WTC11 (cell line): ENCODE data around the gene ZSCAN29. TPM values are rescaled to one million over a fixed set of nuclear protein-coding genes. Genes with fewer than 3 reads are reported as not detected.

Experiments used
- ATAC-seq: fragments of 200-7000 bp; cut with Tn5 transposase; 2 replicates; pipeline ENCODE4 v1.10.0; 2021; ENCODE audit warnings: mild to moderate bottlenecking, moderate library complexity
- Bru-seq: library from RNA; stranded (reverse); fragments of 400-500 nt; gene quantifications from one replicate; lab custom pipeline; 2021; lab: Mats Ljungman, UMichigan
- CTCF ChIA-PET: fragments of 300-600 bp; sonication (Branson Sonifier 250); formaldehyde crosslinking; loops from one replicate; lab custom pipeline; 2021; ENCODE audit warnings: antibody characterized with exemption; lab: Charles Lee
- POLR2A ChIA-PET: fragments of 350-600 bp; sonication (Branson Sonifier 250); formaldehyde crosslinking; loops from one replicate; lab custom pipeline; 2021; ENCODE audit warnings: antibody characterized with exemption; lab: Charles Lee
- DNase-seq: peaks from one replicate; pipeline ENCODE4 v3.0.0; 2021; ENCODE audit warnings: low spot score
- H3K27ac Mint-ChIP-seq: 2 replicates; pipeline ENCODE4 v1.8.0; 2021; ENCODE audit warnings: mixed read lengths
- H3K27me3 Mint-ChIP-seq: 2 replicates; pipeline ENCODE4 v1.8.0; 2021; ENCODE audit warnings: low read depth, mild to moderate bottlenecking, moderate library complexity, mixed read lengths
- H3K36me3 Mint-ChIP-seq: 2 replicates; pipeline ENCODE4 v1.8.0; 2021; ENCODE audit warnings: mixed read lengths
- H3K4me1 Mint-ChIP-seq: 2 replicates; pipeline ENCODE4 v1.8.0; 2022; ENCODE audit warnings: mixed read lengths
- H3K4me3 Mint-ChIP-seq: 2 replicates; pipeline ENCODE4 v1.8.0; 2021; ENCODE audit warnings: mild to moderate bottlenecking, moderate library complexity, mixed read lengths
- H3K9me3 Mint-ChIP-seq: 2 replicates; pipeline ENCODE4 v1.8.0; 2021; ENCODE audit warnings: mixed read lengths
- CREM ChIP-seq: sonication (generic); formaldehyde crosslinking; IDR thresholded peaks from 2 replicates; pipeline ENCODE4 v1.8.1; 2022; ENCODE audit warnings: mild to moderate bottlenecking, missing genetic modification reagents, moderate library complexity
- ELF4 ChIP-seq: sonication (generic); formaldehyde crosslinking; IDR thresholded peaks from 2 replicates; pipeline ENCODE4 v1.8.1; 2022; ENCODE audit warnings: low read depth, mild to moderate bottlenecking, moderate library complexity, missing genetic modification reagents
- ESRRA ChIP-seq: sonication (generic); formaldehyde crosslinking; IDR thresholded peaks from 2 replicates; pipeline ENCODE4 v1.8.1; 2022; ENCODE audit warnings: mild to moderate bottlenecking, missing genetic modification reagents, borderline replicate concordance
- FOXK1 ChIP-seq: sonication (generic); formaldehyde crosslinking; IDR thresholded peaks from 2 replicates; pipeline ENCODE4 v1.8.0; 2022; ENCODE audit warnings: mild to moderate bottlenecking, moderate library complexity, missing genetic modification reagents
- GABPB1 ChIP-seq: sonication (generic); formaldehyde crosslinking; IDR thresholded peaks from 2 replicates; pipeline ENCODE4 v1.8.1; 2023; ENCODE audit warnings: mild to moderate bottlenecking, missing genetic modification reagents
- GRHL2 ChIP-seq: fragments of 250-450 bp; sonication (Bioruptor Pico); IDR thresholded peaks from 2 replicates; pipeline ENCODE4 v1.8.0; 2022; ENCODE audit warnings: mild to moderate bottlenecking, moderate library complexity; ENCODE audit not compliant: insufficient replicate concordance, severe bottlenecking
- JAZF1 ChIP-seq: fragments of 250-450 bp; sonication (Bioruptor Pico); IDR thresholded peaks from 2 replicates; pipeline ENCODE4 v1.9.0; 2021; ENCODE audit warnings: moderate library complexity, mild to moderate bottlenecking, inconsistent platforms
- KAT7 ChIP-seq: sonication (generic); formaldehyde crosslinking; IDR thresholded peaks from 2 replicates; pipeline ENCODE4 v1.8.1; 2023; ENCODE audit warnings: missing genetic modification reagents, mild to moderate bottlenecking, borderline replicate concordance
- MYBL2 ChIP-seq: sonication (generic); formaldehyde crosslinking; IDR thresholded peaks from 2 replicates; pipeline ENCODE4 v1.8.1; 2023; ENCODE audit warnings: mild to moderate bottlenecking, moderate library complexity, missing genetic modification reagents
- NFATC4 ChIP-seq: fragments of 250-450 bp; sonication (Bioruptor Pico); IDR thresholded peaks from 2 replicates; pipeline ENCODE4 v1.9.0; 2021; ENCODE audit warnings: mild to moderate bottlenecking
- NFYB ChIP-seq: sonication (generic); formaldehyde crosslinking; conservative IDR thresholded peaks from 2 replicates; pipeline ENCODE4 v1.8.0; 2022; ENCODE audit warnings: low read depth, missing genetic modification reagents
- NR2C2 ChIP-seq: sonication (generic); formaldehyde crosslinking; IDR thresholded peaks from 2 replicates; pipeline ENCODE4 v1.8.0; 2022; ENCODE audit warnings: mild to moderate bottlenecking, missing genetic modification reagents
- RELA ChIP-seq: sonication (generic); formaldehyde crosslinking; IDR thresholded peaks from 2 replicates; pipeline ENCODE4 v1.8.1; 2022; ENCODE audit warnings: missing genetic modification reagents, mild to moderate bottlenecking, borderline replicate concordance
- SMAD3 ChIP-seq: sonication (generic); formaldehyde crosslinking; IDR thresholded peaks from 2 replicates; pipeline ENCODE4 v1.8.0; 2022; ENCODE audit warnings: missing genetic modification reagents, mild to moderate bottlenecking, borderline replicate concordance
- SP1 ChIP-seq: sonication (generic); formaldehyde crosslinking; conservative IDR thresholded peaks from 2 replicates; pipeline ENCODE4 v1.8.1; 2022; ENCODE audit warnings: missing genetic modification reagents
- ZNF232 ChIP-seq: sonication (generic); formaldehyde crosslinking; IDR thresholded peaks from 2 replicates; pipeline ENCODE4 v1.8.0; 2022; ENCODE audit warnings: mild to moderate bottlenecking, missing genetic modification reagents
- long read RNA-seq, 3 experiments: library from RNA in 1 of 3; library from capped mRNA in 1 of 3; library from polyadenylated mRNA in 1 of 3; unstranded in 2 of 3; stranded (forward) in 1 of 3; transcript quantifications; one replicate each; pipeline ENCODE4 v2.0.0, GENCODE V29; 2021
- total RNA-seq: library from RNA; stranded (reverse); gene quantifications from 3 replicates; pipeline ENCODE4 v1.2.3, GENCODE V29; 2021
- TF ChIP-seq, protein P1 (sequence below): sonication (generic); formaldehyde crosslinking; IDR thresholded peaks from 2 replicates; pipeline ENCODE4 v1.8.1; 2022; ENCODE audit warnings: mild to moderate bottlenecking, moderate library complexity, missing genetic modification reagents
- TF ChIP-seq, protein P2 (sequence below): sonication (generic); formaldehyde crosslinking; IDR thresholded peaks from 2 replicates; pipeline ENCODE4 v1.8.0; 2022; ENCODE audit warnings: mild to moderate bottlenecking, missing genetic modification reagents
- TF ChIP-seq, protein P3 (sequence below): sonication (generic); formaldehyde crosslinking; IDR thresholded peaks from 2 replicates; pipeline ENCODE4 v1.8.1; 2023; ENCODE audit warnings: mild to moderate bottlenecking, missing genetic modification reagents, moderate library complexity
- TF ChIP-seq, protein P4 (sequence below): sonication (generic); formaldehyde crosslinking; IDR thresholded peaks from 2 replicates; pipeline ENCODE4 v1.8.1; 2022; ENCODE audit warnings: low read depth, mild to moderate bottlenecking, moderate library complexity, missing genetic modification reagents, borderline replicate concordance
- TF ChIP-seq, protein P5 (sequence below): sonication (generic); formaldehyde crosslinking; conservative IDR thresholded peaks from 2 replicates; pipeline ENCODE4 v1.8.1; 2022; ENCODE audit warnings: mild to moderate bottlenecking, missing genetic modification reagents
- TF ChIP-seq, protein P6 (sequence below): sonication (generic); formaldehyde crosslinking; IDR thresholded peaks from 2 replicates; pipeline ENCODE4 v1.8.0; 2022; ENCODE audit warnings: mild to moderate bottlenecking, missing genetic modification reagents

The ZSCAN29 gene
- 39.7 to 41.7 TPM (median 41.6 TPM) in 3 replicates for total RNA-seq
- percentile 93 among the genes with signal in this experiment for Bru-seq, nascent RNA
- long read RNA-seq, experiment 1, full-length matches to known transcripts: 5 of 44 reads
- long read RNA-seq, experiment 1, partial matches to known transcripts: 29 of 44 reads
- long read RNA-seq, experiment 1, other reads (novel, unspliced or antisense): 10 of 44 reads
- long read RNA-seq, experiment 2, partial matches to known transcripts: 1 of 21 reads
- long read RNA-seq, experiment 2, other reads (novel, unspliced or antisense): 20 of 21 reads
- long read RNA-seq, experiment 3, partial matches to known transcripts: 1 of 1 reads
- long read RNA-seq, experiment 3, other reads (novel, unspliced or antisense): 0 of 1 reads

DNA sequence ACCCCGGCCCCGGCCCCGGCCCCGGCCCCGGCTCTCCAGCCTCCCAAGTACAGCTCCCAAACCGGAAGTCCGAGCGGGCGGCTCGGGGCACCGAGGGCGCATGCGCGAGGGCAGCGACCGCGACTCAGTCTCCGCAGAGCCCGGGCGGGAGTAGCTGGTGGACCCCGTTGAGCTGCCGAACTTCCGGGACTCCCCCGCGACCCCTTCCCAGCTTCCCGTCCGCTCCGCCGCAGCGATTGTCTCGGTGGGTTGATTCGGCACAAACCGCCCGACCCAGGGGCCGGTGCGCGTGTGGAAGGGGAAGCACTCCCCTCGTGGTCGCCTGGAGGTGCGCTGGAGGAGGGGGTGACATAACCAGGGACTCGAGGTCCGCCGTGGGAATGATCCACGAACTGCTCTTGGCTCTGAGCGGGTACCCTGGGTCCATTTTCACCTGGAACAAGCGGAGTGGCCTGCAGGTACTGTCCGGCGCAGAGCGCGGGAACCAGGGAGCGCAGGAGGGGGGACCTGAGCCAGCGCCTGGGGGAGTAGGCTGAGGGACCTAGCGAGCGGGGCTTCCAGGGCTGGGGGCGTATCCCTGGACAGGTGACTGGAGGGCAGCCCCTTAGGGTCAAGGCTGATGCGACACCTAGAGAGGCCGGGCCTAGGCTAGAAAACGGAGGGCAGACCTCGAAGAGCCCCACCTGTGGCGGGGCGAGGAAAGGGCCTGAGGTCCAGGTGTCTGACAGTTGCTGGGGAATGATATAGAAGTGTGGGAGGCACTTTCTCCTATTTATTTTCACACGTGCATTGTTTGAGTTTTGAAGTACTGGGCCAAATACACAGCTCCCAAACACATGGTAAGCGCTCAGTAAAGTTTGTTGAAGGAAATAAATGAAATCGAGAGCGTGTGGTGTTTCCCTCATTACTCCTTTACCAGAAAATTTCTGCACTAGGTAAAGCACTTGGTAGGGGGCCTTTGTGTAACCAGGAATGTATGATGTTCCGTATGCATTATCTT lies at the start of gene ZSCAN29, which contains the start of gene TUBGCP4:
ZSCAN29 (minus strand) TSS at position 69 of the 1,000 bp plus-strand sequence. CDS start 1,130 bp downstream, outside the sequence.
TUBGCP4 (plus strand) TSS at position 127 of the 1,000 bp plus-strand sequence; CDS start at position 381, 254 bp downstream.
- Mint-ChIP-seq H3K9me3 (no peaks in the 10 kb centered on the region), H3K4me3 (peak within 1 kb of the TSS; percentile 92), H3K4me1 (peaks cover 33% of the 10 kb centered on the region), H3K27ac (peak within 1 kb of the TSS; percentile 83), H3K27me3 (no peaks in the 10 kb centered on the region), H3K36me3 (peaks cover 32% of the 10 kb centered on the region)
- peak; percentile 92 for DNase-seq
- CTCF ChIA-PET: interaction anchor here (0.5 to 1.9 kb wide), 16 partner anchors 8 to 453 kb away, joined by 3 to 14 read pairs (median 3); partner anchors contain the start of genes ELL3, HYPK, MFAP1 and SERINC4
- ATAC-seq: peak; percentile 90
- POLR2A ChIA-PET: interaction anchor here (1.3 to 1.7 kb wide), 3 partner anchors 10 to 139 kb away, joined by 4 to 8 read pairs (median 5); no protein-coding TSS in a partner anchor
- no peak for TF ChIP-seq RELA (CRISPR knock-in tag)
- TF ChIP-seq, protein P1, sequence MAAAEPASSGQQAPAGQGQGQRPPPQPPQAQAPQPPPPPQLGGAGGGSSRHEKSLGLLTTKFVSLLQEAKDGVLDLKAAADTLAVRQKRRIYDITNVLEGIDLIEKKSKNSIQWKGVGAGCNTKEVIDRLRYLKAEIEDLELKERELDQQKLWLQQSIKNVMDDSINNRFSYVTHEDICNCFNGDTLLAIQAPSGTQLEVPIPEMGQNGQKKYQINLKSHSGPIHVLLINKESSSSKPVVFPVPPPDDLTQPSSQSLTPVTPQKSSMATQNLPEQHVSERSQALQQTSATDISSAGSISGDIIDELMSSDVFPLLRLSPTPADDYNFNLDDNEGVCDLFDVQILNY (CRISPR knock-in tag): 0 out of 2 replicates have a peak, but pooled peaks have one; percentile 25
- TF ChIP-seq NFYB (CRISPR knock-in tag): no peak
- TF ChIP-seq MYBL2 (CRISPR knock-in tag): peak; percentile 86
- TF ChIP-seq, protein P2, sequence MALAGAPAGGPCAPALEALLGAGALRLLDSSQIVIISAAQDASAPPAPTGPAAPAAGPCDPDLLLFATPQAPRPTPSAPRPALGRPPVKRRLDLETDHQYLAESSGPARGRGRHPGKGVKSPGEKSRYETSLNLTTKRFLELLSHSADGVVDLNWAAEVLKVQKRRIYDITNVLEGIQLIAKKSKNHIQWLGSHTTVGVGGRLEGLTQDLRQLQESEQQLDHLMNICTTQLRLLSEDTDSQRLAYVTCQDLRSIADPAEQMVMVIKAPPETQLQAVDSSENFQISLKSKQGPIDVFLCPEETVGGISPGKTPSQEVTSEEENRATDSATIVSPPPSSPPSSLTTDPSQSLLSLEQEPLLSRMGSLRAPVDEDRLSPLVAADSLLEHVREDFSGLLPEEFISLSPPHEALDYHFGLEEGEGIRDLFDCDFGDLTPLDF (CRISPR knock-in tag): peak; percentile 44; the same call in 1 of the 2 replicates
- TF ChIP-seq GRHL2 (CRISPR knock-in tag): no peak
- TF ChIP-seq, protein P3, sequence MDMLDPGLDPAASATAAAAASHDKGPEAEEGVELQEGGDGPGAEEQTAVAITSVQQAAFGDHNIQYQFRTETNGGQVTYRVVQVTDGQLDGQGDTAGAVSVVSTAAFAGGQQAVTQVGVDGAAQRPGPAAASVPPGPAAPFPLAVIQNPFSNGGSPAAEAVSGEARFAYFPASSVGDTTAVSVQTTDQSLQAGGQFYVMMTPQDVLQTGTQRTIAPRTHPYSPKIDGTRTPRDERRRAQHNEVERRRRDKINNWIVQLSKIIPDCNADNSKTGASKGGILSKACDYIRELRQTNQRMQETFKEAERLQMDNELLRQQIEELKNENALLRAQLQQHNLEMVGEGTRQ (CRISPR knock-in tag): peak; percentile 74; the same call in 1 of the 2 replicates
- TF ChIP-seq NFATC4 (CRISPR knock-in tag): no peak
- TF ChIP-seq ESRRA (CRISPR knock-in tag): 0 out of 2 replicates have a peak, but pooled peaks have one; percentile 34
- no peak; the same call in 1 of the 2 replicates for TF ChIP-seq NR2C2
- TF ChIP-seq FOXK1: peak; percentile 75; the same call in 1 of the 2 replicates
- TF ChIP-seq SMAD3 (CRISPR knock-in tag): 0 out of 2 replicates have a peak, but pooled peaks have one; percentile 58
- no peak for TF ChIP-seq KAT7 (CRISPR knock-in tag)
- TF ChIP-seq ZNF232 (CRISPR knock-in tag): no peak
- TF ChIP-seq, protein P4, sequence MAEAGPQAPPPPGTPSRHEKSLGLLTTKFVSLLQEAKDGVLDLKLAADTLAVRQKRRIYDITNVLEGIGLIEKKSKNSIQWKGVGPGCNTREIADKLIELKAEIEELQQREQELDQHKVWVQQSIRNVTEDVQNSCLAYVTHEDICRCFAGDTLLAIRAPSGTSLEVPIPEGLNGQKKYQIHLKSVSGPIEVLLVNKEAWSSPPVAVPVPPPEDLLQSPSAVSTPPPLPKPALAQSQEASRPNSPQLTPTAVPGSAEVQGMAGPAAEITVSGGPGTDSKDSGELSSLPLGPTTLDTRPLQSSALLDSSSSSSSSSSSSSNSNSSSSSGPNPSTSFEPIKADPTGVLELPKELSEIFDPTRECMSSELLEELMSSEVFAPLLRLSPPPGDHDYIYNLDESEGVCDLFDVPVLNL (CRISPR knock-in tag): 0 out of 2 replicates have a peak, but pooled peaks have one; percentile 56
- peak; percentile 44; the same call in 1 of the 2 replicates for TF ChIP-seq SP1 (CRISPR knock-in tag)
- TF ChIP-seq, protein P5, sequence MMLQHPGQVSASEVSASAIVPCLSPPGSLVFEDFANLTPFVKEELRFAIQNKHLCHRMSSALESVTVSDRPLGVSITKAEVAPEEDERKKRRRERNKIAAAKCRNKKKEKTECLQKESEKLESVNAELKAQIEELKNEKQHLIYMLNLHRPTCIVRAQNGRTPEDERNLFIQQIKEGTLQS (CRISPR knock-in tag): no peak
- TF ChIP-seq JAZF1 (CRISPR knock-in tag): no peak
- peak; percentile 67; the same call in 1 of the 2 replicates for TF ChIP-seq GABPB1 (CRISPR knock-in tag)
- TF ChIP-seq CREM (CRISPR knock-in tag): peak; percentile 68; the same call in 1 of the 2 replicates
- TF ChIP-seq ELF4 (CRISPR knock-in tag): no peak
- TF ChIP-seq, protein P6, sequence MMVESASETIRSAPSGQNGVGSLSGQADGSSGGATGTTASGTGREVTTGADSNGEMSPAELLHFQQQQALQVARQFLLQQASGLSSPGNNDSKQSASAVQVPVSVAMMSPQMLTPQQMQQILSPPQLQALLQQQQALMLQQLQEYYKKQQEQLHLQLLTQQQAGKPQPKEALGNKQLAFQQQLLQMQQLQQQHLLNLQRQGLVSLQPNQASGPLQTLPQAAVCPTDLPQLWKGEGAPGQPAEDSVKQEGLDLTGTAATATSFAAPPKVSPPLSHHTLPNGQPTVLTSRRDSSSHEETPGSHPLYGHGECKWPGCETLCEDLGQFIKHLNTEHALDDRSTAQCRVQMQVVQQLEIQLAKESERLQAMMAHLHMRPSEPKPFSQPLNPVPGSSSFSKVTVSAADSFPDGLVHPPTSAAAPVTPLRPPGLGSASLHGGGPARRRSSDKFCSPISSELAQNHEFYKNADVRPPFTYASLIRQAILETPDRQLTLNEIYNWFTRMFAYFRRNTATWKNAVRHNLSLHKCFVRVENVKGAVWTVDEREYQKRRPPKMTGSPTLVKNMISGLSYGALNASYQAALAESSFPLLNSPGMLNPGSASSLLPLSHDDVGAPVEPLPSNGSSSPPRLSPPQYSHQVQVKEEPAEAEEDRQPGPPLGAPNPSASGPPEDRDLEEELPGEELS (CRISPR knock-in tag): peak; percentile 49; the same call in 1 of the 2 replicates
